HG02943 (cell line): ENCODE data around the gene ZNF423.
"Not testable (repeated sequence)": the region's sequence is repeated elsewhere in the genome, so short reads cannot be mapped to it uniquely, and the experiment has no call there.

ENCODE experiments used
- ATAC-seq: cut with Tn5 transposase; IDR thresholded peaks from one replicate; pipeline ENCODE4 v1.9.1; 2021; ENCODE audit warnings: mild to moderate bottlenecking, low read depth, moderate library complexity; ENCODE audit not compliant: unreplicated experiment

ZNF423 gene

GRCh38 chr16:49677661-49678060 is 178.3 kb downstream of the ZNF423 start:
- not testable (repeated sequence) for ATAC-seq

GRCh38 chr16:49675413-49675812 is 180.5 kb downstream of the ZNF423 start:
- ATAC-seq: no peak

- ATAC-seq: no peak
Observed at GRCh38 chr16:49674990-49675389, 180.9 kb downstream of the ZNF423 start.

- no peak for ATAC-seq
Observed at GRCh38 chr16:49674351-49674851, 181.5 kb downstream of the ZNF423 start.

GRCh38 chr16:49673442-49673841 is 182.5 kb downstream of the ZNF423 start:
- ATAC-seq: no peak

- ATAC-seq: no peak
Observed at GRCh38 chr16:49672753-49673152, 183.2 kb downstream of the ZNF423 start.

GRCh38 chr16:49671333-49671732 is 184.6 kb downstream of the ZNF423 start:
- no peak for ATAC-seq

- ATAC-seq: no peak
Observed at GRCh38 chr16:49670627-49671026, 185.3 kb downstream of the ZNF423 start.

- ATAC-seq: no peak
Observed at GRCh38 chr16:49665482-49666230, 190.3 kb downstream of the ZNF423 start.

GRCh38 chr16:49664221-49665215 is 191.4 kb downstream of the ZNF423 start:
- no peak for ATAC-seq

GRCh38 chr16:49663081-49664065 is 192.5 kb downstream of the ZNF423 start:
- no peak for ATAC-seq

GRCh38 chr16:49662569-49662968 is 193.3 kb downstream of the ZNF423 start:
- no peak for ATAC-seq

- ATAC-seq: no peak
Observed at GRCh38 chr16:49661465-49662187, 194.3 kb downstream of the ZNF423 start.

GRCh38 chr16:49660626-49661025 is 195.3 kb downstream of the ZNF423 start:
- ATAC-seq: no peak

- ATAC-seq: no peak
Observed at GRCh38 chr16:49659356-49659755, 196.6 kb downstream of the ZNF423 start.

- no peak for ATAC-seq
Observed at GRCh38 chr16:49658531-49658930, 197.4 kb downstream of the ZNF423 start.

GRCh38 chr16:49657736-49658465 is 198.0 kb downstream of the ZNF423 start:
- ATAC-seq: no peak

GRCh38 chr16:49654425-49654824 is 201.5 kb downstream of the ZNF423 start:
- ATAC-seq: no peak

- ATAC-seq: no peak
Observed at GRCh38 chr16:49653577-49653976, 202.3 kb downstream of the ZNF423 start.
